WTC11 (cell line): ENCODE results near the gene ZNF506. TPM values are rescaled to one million over a fixed set of nuclear protein-coding genes. Genes with fewer than 3 reads are reported as not detected.
A peak's percentile ranks its signal among the peaks of the same experiment; 100 is the strongest.
"Not testable (repeated sequence)": the region's sequence is repeated elsewhere in the genome, so short reads cannot be mapped to it uniquely, and the experiment has no call there.

Source experiments
- ATAC-seq: fragments of 200-7000 bp; cut with Tn5 transposase; 2 replicates; pipeline ENCODE4 v1.10.0; 2021; ENCODE audit warnings: mild to moderate bottlenecking, moderate library complexity
- CTCF ChIA-PET: fragments of 300-600 bp; sonication (Branson Sonifier 250); formaldehyde crosslinking; loops from one replicate; lab custom pipeline; 2021; ENCODE audit warnings: antibody characterized with exemption; lab: Charles Lee
- POLR2A ChIA-PET: fragments of 350-600 bp; sonication (Branson Sonifier 250); formaldehyde crosslinking; loops from one replicate; lab custom pipeline; 2021; ENCODE audit warnings: antibody characterized with exemption; lab: Charles Lee
- DNase-seq: peaks from one replicate; pipeline ENCODE4 v3.0.0; 2021; ENCODE audit warnings: low spot score
- H3K27ac Mint-ChIP-seq: 2 replicates; pipeline ENCODE4 v1.8.0; 2021; ENCODE audit warnings: mixed read lengths
- H3K27me3 Mint-ChIP-seq: 2 replicates; pipeline ENCODE4 v1.8.0; 2021; ENCODE audit warnings: low read depth, mild to moderate bottlenecking, moderate library complexity, mixed read lengths
- H3K36me3 Mint-ChIP-seq: 2 replicates; pipeline ENCODE4 v1.8.0; 2021; ENCODE audit warnings: mixed read lengths
- H3K4me1 Mint-ChIP-seq: 2 replicates; pipeline ENCODE4 v1.8.0; 2022; ENCODE audit warnings: mixed read lengths
- H3K4me3 Mint-ChIP-seq: 2 replicates; pipeline ENCODE4 v1.8.0; 2021; ENCODE audit warnings: mild to moderate bottlenecking, moderate library complexity, mixed read lengths
- H3K9me3 Mint-ChIP-seq: 2 replicates; pipeline ENCODE4 v1.8.0; 2021; ENCODE audit warnings: mixed read lengths
- ATF1 ChIP-seq: sonication (generic); formaldehyde crosslinking; IDR thresholded peaks from 2 replicates; pipeline ENCODE4 v1.8.1; 2023; ENCODE audit warnings: mild to moderate bottlenecking, moderate library complexity, missing genetic modification reagents
- CDX4 ChIP-seq: fragments of 250-450 bp; sonication (Bioruptor Pico); IDR thresholded peaks from 2 replicates; pipeline ENCODE4 v1.9.0; 2021; ENCODE audit warnings: moderate library complexity, mild to moderate bottlenecking, inconsistent platforms, borderline replicate concordance
- FOXJ3 ChIP-seq: sonication (generic); formaldehyde crosslinking; IDR thresholded peaks from 2 replicates; pipeline ENCODE4 v1.9.0; 2021; ENCODE audit warnings: missing genetic modification reagents, mild to moderate bottlenecking, borderline replicate concordance
- FOXP1 ChIP-seq: sonication (generic); formaldehyde crosslinking; IDR thresholded peaks from 2 replicates; pipeline ENCODE4 v1.8.0; 2022; ENCODE audit warnings: missing genetic modification reagents, mild to moderate bottlenecking, moderate library complexity, borderline replicate concordance
- IRF1 ChIP-seq: sonication (generic); formaldehyde crosslinking; IDR thresholded peaks from 2 replicates; pipeline ENCODE4 v1.8.0; 2023; ENCODE audit warnings: missing genetic modification reagents
- NR2C2 ChIP-seq: sonication (generic); formaldehyde crosslinking; IDR thresholded peaks from 2 replicates; pipeline ENCODE4 v1.8.0; 2022; ENCODE audit warnings: mild to moderate bottlenecking, missing genetic modification reagents
- PRDM15 ChIP-seq: sonication (generic); formaldehyde crosslinking; IDR thresholded peaks from 2 replicates; pipeline ENCODE4 v1.8.0; 2022; ENCODE audit warnings: missing genetic modification reagents
- SMAD3 ChIP-seq: sonication (generic); formaldehyde crosslinking; IDR thresholded peaks from 2 replicates; pipeline ENCODE4 v1.8.0; 2022; ENCODE audit warnings: missing genetic modification reagents, mild to moderate bottlenecking, borderline replicate concordance
- STAT6 ChIP-seq: sonication (generic); formaldehyde crosslinking; conservative IDR thresholded peaks from 2 replicates; pipeline ENCODE4 v1.8.1; 2023; ENCODE audit warnings: mild to moderate bottlenecking, low read depth, missing genetic modification reagents, moderate library complexity
- TEAD4 ChIP-seq: sonication (generic); formaldehyde crosslinking; IDR thresholded peaks from 2 replicates; pipeline ENCODE4 v1.8.0; 2022; ENCODE audit warnings: mild to moderate bottlenecking, missing genetic modification reagents
- TP53 ChIP-seq: sonication (generic); formaldehyde crosslinking; IDR thresholded peaks from 2 replicates; pipeline ENCODE4 v1.8.1; 2023; ENCODE audit warnings: mild to moderate bottlenecking, missing genetic modification reagents
- ZBTB43 ChIP-seq: sonication (generic); formaldehyde crosslinking; IDR thresholded peaks from 2 replicates; pipeline ENCODE4 v1.8.1; 2023; ENCODE audit warnings: mild to moderate bottlenecking, missing genetic modification reagents
- ZNF138 ChIP-seq: sonication (generic); formaldehyde crosslinking; conservative IDR thresholded peaks from 2 replicates; pipeline ENCODE4 v1.8.1; 2022; ENCODE audit warnings: mild to moderate bottlenecking, moderate library complexity, missing genetic modification reagents
- ZNF423 ChIP-seq: fragments of 250-450 bp; sonication (Bioruptor Pico); IDR thresholded peaks from 2 replicates; pipeline ENCODE4 v2.1.2; 2022; ENCODE audit warnings: mild to moderate bottlenecking, moderate library complexity
- ZNF512 ChIP-seq: sonication (generic); formaldehyde crosslinking; IDR thresholded peaks from 2 replicates; pipeline ENCODE4 v1.8.1; 2022; ENCODE audit warnings: missing genetic modification reagents, borderline replicate concordance
- ZSCAN18 ChIP-seq: fragments of 250-450 bp; sonication (Bioruptor Pico); IDR thresholded peaks from 2 replicates; pipeline ENCODE4 v2.1.2; 2022; ENCODE audit warnings: mild to moderate bottlenecking, moderate library complexity
- total RNA-seq: library from RNA; stranded (reverse); gene quantifications from 3 replicates; pipeline ENCODE4 v1.2.3, GENCODE V29; 2021

The ZNF506 gene
- total RNA-seq, 1 experiment from 2014 or later, result 20.8 TPM

GRCh38 chr19:19774354-19775033, 47.1 kb downstream of the ZNF506 start:
- no peak for ATAC-seq
- H3K4me3 Mint-ChIP-seq, result peak overlapping the region; percentile 98; the same call in 1 of the 2 replicates
- H3K27ac Mint-ChIP-seq, result no peak overlapping the region; the same call in 1 of the 2 replicates
- TF ChIP-seq ZBTB43 (CRISPR knock-in tag) (no peak), TEAD4 (CRISPR knock-in tag) (no peak), ATF1 (no peak), SMAD3 (CRISPR knock-in tag) (no peak), ZNF512 (no peak), ZSCAN18 (CRISPR knock-in tag) (no peak), ZNF138 (no peak), FOXP1 (CRISPR knock-in tag) (no peak), TP53 (CRISPR knock-in tag) (no peak), NR2C2 (CRISPR knock-in tag) (no peak), FOXJ3 (CRISPR knock-in tag) (no peak), CDX4 (CRISPR knock-in tag) (no peak), PRDM15 (no peak), ZNF423 (CRISPR knock-in tag) (no peak), IRF1 (CRISPR knock-in tag) (no peak), STAT6 (CRISPR knock-in tag) (no peak)
- CTCF ChIA-PET, result no interaction called here
- H3K36me3 Mint-ChIP-seq, result peaks cover 13% of the 10 kb centered on the region
- H3K9me3 Mint-ChIP-seq, result 0 out of 2 replicates have a peak, but pooled peaks cover 1% of the 10 kb centered on the region
- DNase-seq, result no peak
- H3K27me3 Mint-ChIP-seq, result no peaks in the 10 kb centered on the region
- peaks cover 25% of the 10 kb centered on the region for H3K4me1 Mint-ChIP-seq
- POLR2A ChIA-PET, result no interaction called here

- H3K36me3 Mint-ChIP-seq, POLR2A ChIA-PET, H3K9me3 Mint-ChIP-seq, CTCF ChIA-PET, ATAC-seq, H3K27me3 Mint-ChIP-seq, H3K4me3 Mint-ChIP-seq, H3K4me1 Mint-ChIP-seq: not testable (repeated sequence)
- peak; percentile 32 for DNase-seq
- H3K27ac Mint-ChIP-seq, result peak overlapping the region; percentile 57; the same call in 1 of the 2 replicates
Observed at GRCh38 chr19:19771963-19772362, 49.6 kb downstream of the ZNF506 start.

GRCh38 chr19:19769971-19770370, 51.6 kb downstream of the ZNF506 start:
- DNase-seq, ATAC-seq, H3K27ac Mint-ChIP-seq, H3K4me3 Mint-ChIP-seq, H3K9me3 Mint-ChIP-seq, POLR2A ChIA-PET, H3K4me1 Mint-ChIP-seq, H3K27me3 Mint-ChIP-seq, H3K36me3 Mint-ChIP-seq, CTCF ChIA-PET: not testable (repeated sequence)
